GM12878 (cell line): Measurements from ENCODE around the gene IFIT5.

Experiments
- BHLHE40 ChIP-seq, 2 experiments: fragments of 450-650 bp in 1 of 2; IDR thresholded peaks; 2 replicates each; pipeline ENCODE4 v1.6.1; 2011 to 2017; ENCODE audit warnings: low read depth in 2 of 2, borderline replicate concordance in 1 of 2, improper control_type of control experiment in 1 of 2, low read length in 1 of 2, mild to moderate bottlenecking in 1 of 2
- EZH2 ChIP-seq: IDR thresholded peaks from 2 replicates; pipeline ENCODE4 v1.6.1; 2012; ENCODE audit warnings: low read depth, mild to moderate bottlenecking, control low read depth, inconsistent platforms, low read length, borderline replicate concordance; ENCODE audit not compliant: control insufficient read depth
- FOXM1 ChIP-seq: IDR thresholded peaks from 2 replicates; pipeline ENCODE4 v1.6.1; 2012; ENCODE audit warnings: low read depth, mild to moderate bottlenecking, inconsistent platforms, low read length, moderate library complexity
- HCFC1 ChIP-seq: fragments of 150-350 bp; IDR thresholded peaks from 2 replicates; pipeline ENCODE4 v1.6.1; 2014; ENCODE audit warnings: low read length
- NRF1 ChIP-seq: conservative IDR thresholded peaks from 2 replicates; pipeline ENCODE4 v1.6.1; 2011; ENCODE audit warnings: mild to moderate bottlenecking, low read depth, low read length, improper control_type of control experiment
- TCF3 ChIP-seq: IDR thresholded peaks from 2 replicates; pipeline ENCODE4 v1.6.1; 2012; ENCODE audit warnings: low read depth, mild to moderate bottlenecking, low read length, borderline replicate concordance; ENCODE audit not compliant: insufficient read depth
- TF ChIP-seq, protein P1 (sequence below), 3 experiments: IDR thresholded peaks in 2 of 3; conservative IDR thresholded peaks in 1 of 3; 2 replicates each; pipeline ENCODE4 v1.5.1; 2011; ENCODE audit warnings: low read depth in 3 of 3, low read length in 3 of 3, mild to moderate bottlenecking in 3 of 3, control low read depth in 2 of 3, moderate library complexity in 2 of 3, inconsistent platforms in 1 of 3, mixed read lengths in 1 of 3; ENCODE audit not compliant: control insufficient read depth in 2 of 3, insufficient read depth in 1 of 3; ENCODE audit errors: extremely low read depth in 1 of 3

DNA sequence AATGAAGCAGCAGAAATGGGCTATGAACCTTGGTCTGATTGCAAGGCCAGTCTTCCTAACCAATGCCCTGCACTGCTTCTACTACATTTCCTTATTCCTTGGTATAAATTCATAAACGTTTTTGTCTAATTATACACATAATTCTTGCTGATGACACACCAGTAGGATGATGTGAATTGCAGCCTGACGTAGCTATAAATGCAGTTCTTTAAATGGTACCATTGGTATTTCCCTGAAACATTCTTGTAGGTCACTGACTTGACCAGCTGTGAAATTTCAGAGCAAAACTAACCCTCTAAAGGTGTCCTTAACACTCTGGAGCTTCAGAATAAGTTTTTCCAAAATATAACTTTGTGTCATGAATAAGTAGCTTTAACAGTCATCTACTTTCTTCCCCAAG lies 50.8 kb downstream of the IFIT5 start:
- no peak for TF ChIP-seq HCFC1
- no peak for TF ChIP-seq FOXM1
- TF ChIP-seq, protein P1, sequence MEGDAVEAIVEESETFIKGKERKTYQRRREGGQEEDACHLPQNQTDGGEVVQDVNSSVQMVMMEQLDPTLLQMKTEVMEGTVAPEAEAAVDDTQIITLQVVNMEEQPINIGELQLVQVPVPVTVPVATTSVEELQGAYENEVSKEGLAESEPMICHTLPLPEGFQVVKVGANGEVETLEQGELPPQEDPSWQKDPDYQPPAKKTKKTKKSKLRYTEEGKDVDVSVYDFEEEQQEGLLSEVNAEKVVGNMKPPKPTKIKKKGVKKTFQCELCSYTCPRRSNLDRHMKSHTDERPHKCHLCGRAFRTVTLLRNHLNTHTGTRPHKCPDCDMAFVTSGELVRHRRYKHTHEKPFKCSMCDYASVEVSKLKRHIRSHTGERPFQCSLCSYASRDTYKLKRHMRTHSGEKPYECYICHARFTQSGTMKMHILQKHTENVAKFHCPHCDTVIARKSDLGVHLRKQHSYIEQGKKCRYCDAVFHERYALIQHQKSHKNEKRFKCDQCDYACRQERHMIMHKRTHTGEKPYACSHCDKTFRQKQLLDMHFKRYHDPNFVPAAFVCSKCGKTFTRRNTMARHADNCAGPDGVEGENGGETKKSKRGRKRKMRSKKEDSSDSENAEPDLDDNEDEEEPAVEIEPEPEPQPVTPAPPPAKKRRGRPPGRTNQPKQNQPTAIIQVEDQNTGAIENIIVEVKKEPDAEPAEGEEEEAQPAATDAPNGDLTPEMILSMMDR (IDR thresholded peaks at IDR 0.05 in 2 of 3, conservative IDR thresholded peaks at IDR 0.05 in 1 of 3; ENCODE audit: control insufficient read depth in 2 of 3, extremely low read depth in 1 of 3, insufficient read depth in 1 of 3, low read depth in 3 of 3, low read length in 3 of 3): no peak
- TF ChIP-seq TCF3: no peak
- no peak for TF ChIP-seq NRF1
- no peak for TF ChIP-seq EZH2
- TF ChIP-seq BHLHE40 (IDR thresholded peaks at IDR 0.05; ENCODE audit: borderline replicate concordance in 1 of 2, low read depth in 2 of 2, low read length in 1 of 2): no peak
